Activated T-cell treated with anti-CD3 and anti-CD28 coated beads, Interleukin-2, amount 50 U/mL, for 72 hours (primary cell): ENCODE data around the gene AANAT. TPM values are rescaled to one million over a fixed set of nuclear protein-coding genes. Genes with fewer than 3 reads are reported as not detected.
A peak's percentile ranks its signal among the peaks of the same experiment; 100 is the strongest.

ENCODE experiments used
- ATAC-seq, 2 donors: fragments of 150-1000 bp; cut with Tn5 transposase; replicated peaks in 1 of 2; 2 replicates each; pipeline ENCODE4 v1.10.0; 2021; ENCODE audit warnings: moderate library complexity in 2 of 2, mild to moderate bottlenecking in 1 of 2
- DNase-seq, 2 donors: peaks; one replicate each; pipeline ENCODE4 v3.0.0; 2021 to 2022; ENCODE audit warnings: mixed read lengths in 1 of 2
- H3K27ac Mint-ChIP-seq: one replicate; pipeline ENCODE4 v1.8.0; 2022; ENCODE audit warnings: mild to moderate bottlenecking, moderate library complexity, mixed read lengths
- H3K27me3 Mint-ChIP-seq: one replicate; pipeline ENCODE4 v1.8.0; 2022; ENCODE audit warnings: low read depth, mixed read lengths
- H3K36me3 Mint-ChIP-seq, 2 donors: one replicate each; pipeline ENCODE4 v1.8.0; 2022; ENCODE audit warnings: mixed read lengths in 2 of 2, mild to moderate bottlenecking in 1 of 2; ENCODE audit not compliant: insufficient read depth in 2 of 2
- H3K4me1 Mint-ChIP-seq: one replicate; pipeline ENCODE4 v1.8.0; 2022; ENCODE audit warnings: low read depth, mixed read lengths
- H3K4me3 Mint-ChIP-seq, 2 donors: one replicate each; pipeline ENCODE4 v1.8.0; 2022; ENCODE audit warnings: mild to moderate bottlenecking in 2 of 2, mixed read lengths in 2 of 2, moderate library complexity in 2 of 2
- H3K9me3 Mint-ChIP-seq, 2 donors: one replicate each; pipeline ENCODE4 v1.8.0; 2022; ENCODE audit warnings: mixed read lengths in 2 of 2
- total RNA-seq, 2 donors: library from RNA; stranded (reverse); gene quantifications; one replicate each; pipeline ENCODE4 v1.2.3, GENCODE V29; 2022

Gene AANAT
- total RNA-seq, 2 donors from 2014 or later: not detected

- peak; percentile 25 to 41 for ATAC-seq
- Mint-ChIP-seq H3K27ac (peak overlapping the region; percentile 83), H3K4me1 (peaks cover 42% of the 10 kb centered on the region), H3K9me3 (no peaks in the 10 kb centered on the region), H3K27me3 (no peaks in the 10 kb centered on the region), H3K36me3 (peaks cover 0 to 4% of the 10 kb centered on the region in 2 donors), H3K4me3 (peak overlapping the region; percentile 85 to 92)
- peak in 1 of 2 donors; percentile 32 for DNase-seq
These were observed 25.0 kb downstream of the AANAT start for GRCh38 chr17:76492123-76492988.

DNA sequence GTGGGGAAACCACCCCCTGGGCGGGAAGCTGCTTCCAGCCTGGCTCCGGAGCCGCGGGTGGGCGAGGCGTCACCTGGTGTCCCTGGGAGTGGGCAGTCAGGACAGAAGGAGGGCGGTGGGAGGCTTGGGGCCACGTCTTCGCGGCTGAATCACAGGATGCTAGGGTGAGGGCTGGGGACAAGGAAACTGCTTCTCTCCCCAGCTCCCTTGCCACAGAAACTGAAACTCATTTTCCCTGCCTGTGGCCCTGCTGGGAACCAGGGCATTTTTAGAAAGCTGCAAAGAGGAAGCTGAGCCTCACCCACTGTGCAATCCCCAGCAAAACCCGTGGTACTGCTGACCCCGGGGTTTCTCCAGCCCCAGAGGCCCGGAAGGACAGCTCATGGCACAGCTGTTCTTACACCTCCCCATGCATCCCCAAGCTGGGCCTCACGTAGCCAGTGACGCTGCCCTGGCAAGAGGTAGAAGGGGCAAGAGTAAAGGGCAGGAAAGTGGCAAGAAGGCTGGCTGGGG, 25.6 kb downstream of the AANAT start:
- no peaks in the 10 kb centered on the region for H3K27me3 Mint-ChIP-seq
- H3K4me3 Mint-ChIP-seq: peak overlapping the region; percentile 85 to 92
- peaks cover 48% of the 10 kb centered on the region for H3K4me1 Mint-ChIP-seq
- H3K9me3 Mint-ChIP-seq: no peaks in the 10 kb centered on the region
- H3K36me3 Mint-ChIP-seq: no peaks in the 10 kb centered on the region
- peak; percentile 54 to 69 for DNase-seq
- peak overlapping the region; percentile 83 for H3K27ac Mint-ChIP-seq
- peak; percentile 72 to 82 for ATAC-seq

- Mint-ChIP-seq H3K9me3 (no peaks in the 10 kb centered on the region), H3K27me3 (no peaks in the 10 kb centered on the region), H3K4me3 (peak overlapping the region; percentile 85 to 92), H3K27ac (peak overlapping the region; percentile 83), H3K4me1 (peaks cover 54% of the 10 kb centered on the region), H3K36me3 (no peaks in the 10 kb centered on the region)
- DNase-seq (no peak), ATAC-seq (peak; percentile 21 to 24)
These were observed 26.2 kb downstream of the AANAT start for GRCh38 chr17:76493505-76494167.

DNA sequence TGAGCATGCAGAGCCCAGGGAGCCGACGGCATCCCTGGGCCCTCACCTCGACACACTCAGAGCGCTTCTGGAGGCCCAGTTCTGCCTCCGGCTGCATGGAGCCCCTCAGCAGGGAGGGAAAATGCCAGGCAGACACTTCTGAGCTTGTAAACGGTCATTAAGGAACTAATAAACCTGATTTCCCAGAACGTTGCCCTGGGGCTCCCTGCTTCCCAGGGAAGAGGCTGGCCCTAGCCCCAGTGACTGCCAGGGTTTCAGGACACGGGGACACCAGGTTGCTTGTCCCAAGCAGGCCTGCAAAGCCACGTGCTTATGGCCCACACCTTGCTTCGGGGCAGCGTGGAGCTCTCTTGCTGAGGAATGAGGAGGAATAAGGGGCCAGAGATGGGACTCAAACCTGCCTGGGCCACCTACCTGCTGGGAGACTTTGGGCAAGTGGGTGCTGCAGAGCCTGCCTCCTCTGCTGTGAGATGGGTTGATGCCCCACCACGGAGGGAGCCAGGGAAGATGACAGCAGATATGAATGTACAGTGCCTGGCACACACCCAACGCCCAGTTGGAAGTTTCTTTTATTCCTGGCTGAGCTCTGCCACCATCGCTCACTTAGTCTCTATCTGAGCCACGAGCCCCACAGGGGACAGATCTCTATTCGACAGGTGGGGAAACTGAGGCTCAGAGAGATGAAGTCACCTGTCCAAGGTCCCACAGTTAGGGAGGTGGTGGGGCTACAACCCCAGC, 28.4 kb downstream of the AANAT start:
- peaks cover 70% of the 10 kb centered on the region for H3K4me1 Mint-ChIP-seq
- no peaks in the 10 kb centered on the region for H3K27me3 Mint-ChIP-seq
- ATAC-seq (no peak), DNase-seq (no peak)
- H3K27ac Mint-ChIP-seq: peak overlapping the region; percentile 31
- no peaks in the 10 kb centered on the region for H3K36me3 Mint-ChIP-seq
- no peak overlapping the region for H3K4me3 Mint-ChIP-seq
- no peaks in the 10 kb centered on the region for H3K9me3 Mint-ChIP-seq

DNA sequence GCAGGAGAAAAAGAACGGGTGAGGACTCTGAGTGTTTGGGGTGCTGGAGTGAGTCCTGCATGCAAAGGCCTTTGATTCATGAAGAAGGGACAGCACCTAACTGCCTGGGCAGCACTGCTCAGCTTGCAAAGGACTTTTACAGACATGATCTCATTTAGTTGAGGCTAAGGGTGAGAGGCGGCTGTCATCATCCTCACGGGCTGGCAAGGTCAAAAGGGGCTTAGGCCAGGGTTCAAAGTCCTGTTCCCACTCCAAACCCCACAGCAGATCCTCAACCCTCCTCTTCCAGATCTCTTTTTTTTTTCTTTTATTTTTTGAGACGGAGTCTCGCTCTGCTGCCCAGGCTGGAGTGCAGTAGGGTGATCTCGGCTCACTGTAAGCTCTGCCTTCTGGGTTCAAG, 29.1 kb downstream of the AANAT start:
- H3K36me3 Mint-ChIP-seq: no peaks in the 10 kb centered on the region
- ATAC-seq (no peak), DNase-seq (no peak)
- H3K27ac Mint-ChIP-seq: peak overlapping the region; percentile 31
- no peaks in the 10 kb centered on the region for H3K27me3 Mint-ChIP-seq
- no peaks in the 10 kb centered on the region for H3K9me3 Mint-ChIP-seq
- peaks cover 73% of the 10 kb centered on the region for H3K4me1 Mint-ChIP-seq
- H3K4me3 Mint-ChIP-seq: no peak overlapping the region

DNA sequence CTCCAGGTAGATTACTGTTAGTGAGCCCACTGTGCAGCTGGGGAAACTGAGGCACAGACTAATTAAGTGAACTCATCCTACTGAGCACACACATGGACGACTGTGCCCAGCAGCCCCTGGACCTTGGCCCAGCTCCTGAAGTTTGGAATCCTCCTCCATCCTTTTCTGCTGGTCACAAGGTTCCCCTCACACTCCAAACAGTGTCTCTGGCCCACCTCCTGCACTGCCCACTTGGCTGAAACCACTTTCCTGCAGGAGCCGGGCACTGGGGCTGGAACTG, 30.2 kb downstream of the AANAT start:
- H3K27ac Mint-ChIP-seq: no peak overlapping the region
- ATAC-seq (no peak), DNase-seq (no peak)
- H3K27me3 Mint-ChIP-seq: no peaks in the 10 kb centered on the region
- H3K4me3 Mint-ChIP-seq: no peak overlapping the region
- peaks cover 72% of the 10 kb centered on the region for H3K4me1 Mint-ChIP-seq
- no peaks in the 10 kb centered on the region for H3K36me3 Mint-ChIP-seq
- no peaks in the 10 kb centered on the region for H3K9me3 Mint-ChIP-seq

DNA sequence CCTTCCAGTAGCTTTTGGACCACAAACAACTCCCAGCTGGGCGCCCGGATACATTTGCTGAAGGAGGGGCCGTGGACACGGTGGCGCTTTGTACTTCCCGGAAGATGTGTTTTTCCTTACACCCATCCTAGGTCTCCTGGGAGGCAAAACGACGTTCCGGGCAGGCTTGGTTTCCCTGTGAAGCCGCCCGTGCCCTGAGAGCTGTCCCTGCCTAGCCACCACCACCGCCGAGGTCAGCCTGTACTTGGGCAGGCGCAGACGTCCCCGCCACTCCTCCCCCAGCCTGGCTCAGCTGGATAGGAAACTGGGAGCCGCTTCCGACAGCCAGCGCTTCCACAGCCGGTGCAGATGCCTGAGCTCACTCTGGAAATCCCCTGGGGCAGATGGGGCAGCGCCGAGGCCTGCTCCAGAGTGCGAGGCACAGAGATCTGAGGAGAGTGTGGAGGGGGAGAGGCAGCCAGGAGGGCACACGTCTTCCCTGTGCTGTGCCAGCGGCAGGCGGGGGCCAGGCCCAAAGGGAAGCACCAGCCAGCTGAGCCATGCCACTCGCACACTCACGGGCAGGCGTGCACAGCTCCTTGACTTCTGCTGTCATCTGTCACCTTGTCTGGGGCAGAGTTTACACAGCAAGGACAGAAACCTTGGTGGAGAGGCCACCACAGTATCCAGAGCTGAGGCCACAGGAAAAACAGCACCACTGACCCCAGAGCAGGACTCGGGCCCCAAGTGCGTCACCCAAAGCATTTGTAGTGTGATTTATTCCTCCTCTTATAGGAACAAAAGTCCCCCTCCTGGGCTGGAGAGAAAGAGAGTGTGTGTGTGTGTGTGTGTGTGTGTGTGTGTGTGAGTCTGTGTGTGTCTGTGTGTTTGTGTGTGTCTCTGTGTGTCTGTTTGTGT, 30.8 kb downstream of the AANAT start:
- Mint-ChIP-seq H3K27ac (peak overlapping the region; percentile 17), H3K4me1 (peaks cover 66% of the 10 kb centered on the region), H3K27me3 (no peaks in the 10 kb centered on the region), H3K9me3 (no peaks in the 10 kb centered on the region), H3K36me3 (no peaks in the 10 kb centered on the region), H3K4me3 (peak overlapping the region; percentile 29 to 62)
- no peak for DNase-seq
- no peak for ATAC-seq

DNA sequence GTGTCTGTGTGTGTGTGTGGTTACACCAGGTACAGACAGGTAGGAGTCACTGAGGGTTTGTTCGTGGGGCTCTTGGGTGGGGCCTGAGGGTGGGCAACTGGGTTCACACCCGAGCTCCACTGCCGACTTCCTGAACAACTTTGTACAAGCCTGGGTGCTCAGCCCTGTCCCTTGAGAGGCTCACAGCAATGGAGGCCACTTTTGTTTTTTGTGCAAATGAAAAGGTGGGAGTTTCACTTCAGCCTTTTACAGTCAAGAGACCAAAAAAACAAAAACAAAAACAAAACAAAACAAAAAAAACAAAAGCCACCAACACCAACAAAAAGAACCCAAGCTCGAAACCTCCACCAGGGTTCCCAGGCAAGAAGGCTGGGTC, 31.5 kb downstream of the AANAT start:
- H3K36me3 Mint-ChIP-seq: no peaks in the 10 kb centered on the region
- H3K9me3 Mint-ChIP-seq: no peaks in the 10 kb centered on the region
- peak overlapping the region; percentile 20 to 29 for H3K4me3 Mint-ChIP-seq
- peaks cover 60% of the 10 kb centered on the region for H3K4me1 Mint-ChIP-seq
- no peaks in the 10 kb centered on the region for H3K27me3 Mint-ChIP-seq
- DNase-seq (no peak), ATAC-seq (no peak)
- no peak overlapping the region for H3K27ac Mint-ChIP-seq

DNA sequence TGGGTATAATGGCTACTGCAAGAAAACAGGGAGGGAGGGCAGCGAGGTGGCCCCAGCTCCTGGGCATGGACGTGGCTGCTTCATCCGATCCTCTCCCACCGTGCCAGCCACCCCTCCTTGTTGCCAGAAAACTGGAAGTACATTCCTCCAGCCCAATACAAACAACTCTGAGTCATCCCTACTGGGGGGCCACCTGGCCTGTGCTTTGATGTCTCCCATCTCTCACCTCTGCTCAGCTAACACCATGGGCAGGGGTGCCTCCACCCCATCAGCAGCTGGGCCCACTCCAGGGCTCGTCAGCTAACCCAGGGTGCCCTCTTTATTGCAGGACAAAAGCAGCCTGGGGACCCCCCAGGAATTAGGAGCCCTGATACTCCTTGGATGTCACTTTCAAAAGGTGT, 31.9 kb downstream of the AANAT start:
- no peak overlapping the region for H3K27ac Mint-ChIP-seq
- H3K4me3 Mint-ChIP-seq: peak overlapping the region; percentile 29 to 91
- H3K27me3 Mint-ChIP-seq: no peaks in the 10 kb centered on the region
- H3K36me3 Mint-ChIP-seq: no peaks in the 10 kb centered on the region
- DNase-seq (no peak), ATAC-seq (no peak)
- H3K4me1 Mint-ChIP-seq: peaks cover 58% of the 10 kb centered on the region
- H3K9me3 Mint-ChIP-seq: no peaks in the 10 kb centered on the region

DNA sequence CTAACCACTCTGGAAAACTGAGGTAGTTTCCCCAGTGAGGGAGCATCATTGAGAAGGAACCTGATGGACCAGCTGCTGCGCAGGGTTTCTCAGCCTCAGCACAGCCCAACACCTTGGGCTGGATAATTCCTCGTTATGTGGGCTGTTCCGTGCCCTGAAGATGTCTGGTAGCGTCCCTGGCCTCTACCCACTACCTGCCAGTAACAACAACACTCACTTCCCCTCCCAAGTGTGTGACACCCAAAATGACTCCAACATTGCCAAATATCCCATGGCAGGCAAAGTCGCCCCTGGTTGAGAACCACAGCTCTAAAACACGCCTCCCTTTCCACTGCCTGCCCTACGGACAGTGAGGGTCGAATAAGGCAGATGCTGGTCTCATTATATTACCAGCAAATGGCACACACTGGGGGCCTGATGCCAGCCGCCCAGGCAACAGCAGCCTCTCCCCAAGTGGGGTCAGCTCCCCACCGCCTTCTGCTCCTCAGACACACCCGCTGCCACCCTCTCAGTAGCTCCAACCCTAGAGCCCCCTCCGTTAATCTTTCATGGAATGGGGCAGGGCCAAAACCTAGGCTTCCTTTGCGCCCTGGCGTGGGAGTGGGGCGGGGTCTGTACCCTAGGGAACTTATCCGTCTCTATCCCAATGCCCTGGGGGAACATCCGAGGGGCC, 32.8 kb downstream of the AANAT start:
- no peaks in the 10 kb centered on the region for H3K9me3 Mint-ChIP-seq
- H3K27ac Mint-ChIP-seq: no peak overlapping the region
- ATAC-seq: no peak
- no peaks in the 10 kb centered on the region for H3K27me3 Mint-ChIP-seq
- H3K4me3 Mint-ChIP-seq: peak overlapping the region; percentile 80 to 91
- H3K36me3 Mint-ChIP-seq: no peaks in the 10 kb centered on the region
- no peak for DNase-seq
- peaks cover 58% of the 10 kb centered on the region for H3K4me1 Mint-ChIP-seq

- ATAC-seq (peak; percentile 25 to 29), DNase-seq (no peak)
- Mint-ChIP-seq H3K9me3 (no peaks in the 10 kb centered on the region), H3K27ac (no peak overlapping the region), H3K4me1 (peaks cover 58% of the 10 kb centered on the region), H3K36me3 (no peaks in the 10 kb centered on the region), H3K4me3 (peak overlapping the region; percentile 80 to 91), H3K27me3 (no peaks in the 10 kb centered on the region)
These were observed 33.3 kb downstream of the AANAT start for GRCh38 chr17:76500747-76501017.
